GM19452 (cell line): ENCODE data around the gene WNT9B.

Source experiments
- ATAC-seq: cut with Tn5 transposase; IDR thresholded peaks from one replicate; pipeline ENCODE4 v1.9.1; 2021; ENCODE audit not compliant: unreplicated experiment

Gene WNT9B

DNA sequence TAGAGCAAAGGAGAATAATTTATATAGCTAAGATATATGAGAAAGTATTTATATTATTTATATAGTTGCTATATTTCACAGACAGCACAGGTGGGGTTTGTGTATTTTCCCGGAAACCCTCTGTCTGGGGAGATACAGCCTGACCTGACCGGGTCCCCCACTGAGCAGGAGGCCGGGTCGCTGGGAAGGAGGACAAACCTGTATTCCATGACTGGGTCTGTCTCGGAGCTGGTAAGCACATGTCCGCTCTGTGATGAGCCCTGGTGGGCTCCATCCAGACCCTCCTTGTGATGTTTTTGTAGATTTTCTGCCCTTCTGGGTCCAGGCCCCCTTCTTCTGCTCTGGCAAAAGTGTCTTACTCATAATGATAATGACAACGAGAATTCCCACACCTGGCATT, 27.7 kb downstream of the WNT9B start:
- no peak for ATAC-seq

DNA sequence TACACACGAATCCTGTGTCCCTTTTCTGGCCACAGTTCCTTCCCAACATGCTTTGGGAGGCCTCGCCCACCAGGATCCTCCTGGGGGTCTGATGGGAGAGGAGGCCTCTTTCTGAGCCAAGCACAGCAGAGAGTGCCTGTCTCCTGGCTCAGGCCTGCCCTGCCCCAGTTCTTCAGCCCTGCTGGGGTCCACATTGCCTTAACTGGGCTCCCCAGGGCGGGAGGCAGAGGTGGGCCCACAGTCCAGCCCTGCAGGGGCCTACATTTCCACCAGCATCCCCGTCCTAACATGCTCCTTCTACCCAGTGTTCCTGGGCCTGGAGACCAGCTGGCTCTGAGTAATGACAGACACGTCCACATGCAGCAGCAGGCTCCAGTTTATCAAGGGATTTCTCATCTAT, 29.6 kb downstream of the WNT9B start:
- no peak for ATAC-seq

DNA sequence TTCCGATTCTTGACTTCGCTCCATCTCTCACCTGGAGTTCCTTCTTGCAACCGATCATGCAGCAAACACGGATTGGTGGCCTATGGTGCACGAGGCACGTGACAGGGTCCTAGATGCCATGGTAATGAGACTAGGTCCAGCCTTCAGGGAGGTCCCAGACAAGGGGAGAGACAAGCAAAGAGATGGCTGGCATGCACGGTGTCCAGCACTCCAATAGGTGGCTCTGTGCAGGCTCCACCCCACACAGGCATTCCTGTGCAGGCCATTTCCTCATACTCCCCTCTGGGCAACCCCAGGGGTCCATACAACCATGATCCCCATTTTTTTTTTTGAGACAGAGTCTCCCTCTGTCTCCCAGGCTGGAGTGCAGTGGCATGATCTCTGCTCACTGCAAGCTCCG, 31.3 kb downstream of the WNT9B start:
- ATAC-seq: no peak

DNA sequence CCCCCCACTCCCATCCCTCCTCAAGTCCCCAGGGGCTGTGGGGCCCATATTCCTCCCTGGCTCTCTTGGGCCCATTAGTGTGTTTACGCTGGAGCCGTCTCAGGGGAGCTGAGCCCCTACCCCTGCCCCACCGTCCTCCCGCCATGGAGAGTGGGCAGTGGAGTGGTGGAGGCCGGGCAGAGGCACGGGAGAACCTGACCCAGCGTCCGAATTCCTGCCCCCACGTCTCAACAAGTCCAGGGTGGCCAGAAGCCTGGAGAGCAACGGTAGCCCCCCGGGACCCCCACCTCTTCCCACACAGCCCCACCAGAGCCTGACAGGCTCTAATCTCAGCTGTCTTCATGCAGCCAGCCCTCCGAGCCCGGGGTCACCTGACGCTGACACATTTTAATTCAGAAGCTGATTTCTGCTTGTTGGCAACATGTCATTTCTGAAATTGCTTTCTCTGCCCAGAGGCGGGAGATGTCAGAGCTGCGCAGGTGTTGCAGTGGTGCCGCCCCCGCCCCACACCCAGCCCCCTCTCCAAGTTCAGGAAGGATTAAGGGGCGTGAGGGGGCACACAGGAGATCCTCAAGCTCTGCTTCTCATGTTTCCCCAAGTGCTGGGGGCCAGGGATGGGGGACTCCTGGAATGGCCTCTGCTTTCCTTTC, 32.6 kb downstream of the WNT9B start:
- ATAC-seq: no peak

DNA sequence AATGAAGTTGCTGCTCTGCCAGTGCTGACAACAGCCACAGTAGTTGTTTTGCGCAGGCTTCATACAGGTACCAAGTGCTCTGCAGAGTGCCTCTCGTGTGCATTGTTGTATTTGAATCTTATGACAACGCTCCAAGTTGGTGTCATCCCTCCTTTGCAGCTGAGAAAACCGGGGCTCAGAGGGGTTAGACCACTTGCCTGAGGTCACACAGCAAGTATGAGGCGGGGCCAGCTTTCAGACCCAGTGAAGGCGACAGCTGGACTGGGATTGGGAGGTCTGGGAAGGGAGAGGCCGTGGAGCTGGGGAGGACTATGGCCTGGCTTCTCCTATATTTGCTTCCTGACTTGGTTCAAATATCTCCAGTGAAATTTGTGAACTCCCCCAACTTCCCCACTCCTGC, 33.2 kb downstream of the WNT9B start:
- ATAC-seq: no peak

DNA sequence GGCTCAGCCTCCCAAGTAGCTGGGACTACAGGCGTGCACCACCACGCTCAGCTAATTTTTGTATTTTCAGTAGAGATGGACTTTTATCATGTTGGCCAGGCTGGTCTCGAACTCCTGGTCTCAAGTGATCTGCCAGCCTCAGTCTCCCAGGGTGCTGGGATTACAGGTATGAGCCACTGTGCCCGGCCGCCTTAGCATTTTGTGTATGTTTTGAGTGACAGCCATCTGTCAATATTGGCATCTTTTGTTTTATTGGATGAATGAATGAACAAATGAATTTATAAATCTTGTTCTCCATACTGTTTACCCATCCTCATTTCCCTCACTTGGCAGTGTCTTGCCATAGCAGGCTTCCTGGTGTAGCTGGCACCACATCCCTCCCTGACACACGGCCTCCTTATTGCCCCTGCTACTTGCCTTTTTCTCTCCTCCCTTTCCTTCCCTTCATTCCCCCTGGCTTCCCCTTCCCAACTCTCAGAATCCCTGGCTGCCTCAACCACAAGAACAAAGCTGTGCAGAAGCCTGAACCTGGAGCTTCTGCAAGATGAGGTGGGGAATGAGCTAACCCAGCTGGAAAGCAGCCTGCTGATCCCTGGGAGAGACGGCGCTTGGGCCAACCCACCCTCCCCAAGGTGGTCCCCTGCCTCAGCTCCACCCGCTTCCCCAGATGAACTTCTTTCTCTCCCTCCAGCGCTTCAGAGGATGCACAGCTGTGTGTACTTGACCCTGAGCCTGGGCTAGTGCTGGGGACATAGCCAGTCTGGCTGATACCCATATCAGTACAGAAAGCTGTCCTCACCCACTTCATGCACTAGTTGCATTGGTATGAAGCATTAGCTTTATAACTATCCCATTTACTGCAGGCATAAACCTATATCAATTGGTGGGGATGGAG, 34.3 kb downstream of the WNT9B start:
- no peak for ATAC-seq

DNA sequence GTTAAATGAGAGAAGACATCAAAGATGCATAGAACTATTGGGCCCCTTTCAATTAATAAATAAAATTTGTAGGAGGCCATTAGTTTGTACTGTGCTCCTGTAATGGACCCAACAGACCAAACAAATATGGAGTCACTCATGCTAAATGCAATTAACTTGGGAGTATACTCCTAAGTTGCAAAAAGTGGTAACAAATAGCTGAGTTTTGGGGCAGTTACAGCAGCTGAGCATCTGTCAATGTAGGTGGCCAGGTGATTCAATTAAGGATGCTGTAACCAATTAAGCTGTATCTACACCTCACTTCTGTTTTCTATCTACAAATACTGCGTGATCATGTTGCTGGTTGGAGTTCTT, 34.9 kb downstream of the WNT9B start:
- no peak for ATAC-seq

DNA sequence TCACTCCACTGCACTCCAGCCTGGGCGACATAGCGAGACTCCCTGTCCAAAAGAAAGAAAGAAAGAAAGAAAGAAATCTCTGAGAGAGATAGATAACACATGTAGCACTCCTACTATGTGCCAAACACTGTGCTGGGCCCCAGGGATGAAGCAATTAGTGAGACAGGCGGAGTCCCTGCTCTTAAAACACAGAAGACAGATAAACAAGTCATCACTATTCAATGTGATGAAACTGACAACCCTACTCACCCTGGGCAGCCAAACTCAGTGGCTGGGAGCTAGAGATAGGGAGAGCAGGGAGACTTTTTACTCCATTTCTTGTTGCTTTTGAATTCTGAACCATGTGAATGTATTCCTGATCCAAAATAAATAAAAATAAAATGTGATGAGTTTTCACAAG, 36.3 kb downstream of the WNT9B start:
- no peak for ATAC-seq

DNA sequence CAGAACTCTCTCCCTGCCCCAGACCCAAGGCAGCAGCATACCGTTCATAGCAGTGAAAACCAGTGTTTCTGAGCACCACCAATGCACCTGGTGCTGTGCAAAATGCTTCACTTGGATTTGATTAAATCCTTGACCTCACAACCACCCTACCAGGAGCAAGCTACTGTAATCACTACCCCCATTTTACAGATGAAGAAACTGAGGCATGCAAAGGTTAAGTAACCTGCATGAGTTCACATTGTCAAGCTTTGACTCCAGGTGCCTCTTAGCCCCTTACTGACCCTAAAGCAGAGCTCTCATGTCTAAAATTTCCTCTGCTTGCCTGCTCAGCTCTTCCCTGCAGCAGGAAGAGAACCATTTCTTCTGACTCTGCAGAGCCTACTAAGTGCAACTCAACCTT, 37.3 kb downstream of the WNT9B start:
- ATAC-seq: no peak

DNA sequence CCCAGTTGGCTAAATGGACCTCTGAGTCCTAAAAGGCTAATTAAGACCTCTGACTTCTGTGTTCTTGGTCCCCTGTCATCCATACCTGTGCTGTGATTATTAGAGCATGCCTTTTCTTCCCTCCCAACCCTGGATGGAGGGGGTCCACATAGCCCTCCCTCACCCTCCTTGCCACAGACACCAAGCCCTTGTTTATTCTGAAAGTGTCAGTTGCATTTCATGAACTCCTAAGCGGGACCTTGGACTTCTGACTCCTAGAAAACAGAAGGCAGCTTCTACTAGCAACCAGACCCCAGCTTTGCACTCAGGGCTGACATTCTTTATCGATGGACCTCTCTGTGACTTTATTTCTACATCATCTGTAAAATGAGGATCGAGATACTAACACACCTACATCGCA, 38.1 kb downstream of the WNT9B start:
- no peak for ATAC-seq

DNA sequence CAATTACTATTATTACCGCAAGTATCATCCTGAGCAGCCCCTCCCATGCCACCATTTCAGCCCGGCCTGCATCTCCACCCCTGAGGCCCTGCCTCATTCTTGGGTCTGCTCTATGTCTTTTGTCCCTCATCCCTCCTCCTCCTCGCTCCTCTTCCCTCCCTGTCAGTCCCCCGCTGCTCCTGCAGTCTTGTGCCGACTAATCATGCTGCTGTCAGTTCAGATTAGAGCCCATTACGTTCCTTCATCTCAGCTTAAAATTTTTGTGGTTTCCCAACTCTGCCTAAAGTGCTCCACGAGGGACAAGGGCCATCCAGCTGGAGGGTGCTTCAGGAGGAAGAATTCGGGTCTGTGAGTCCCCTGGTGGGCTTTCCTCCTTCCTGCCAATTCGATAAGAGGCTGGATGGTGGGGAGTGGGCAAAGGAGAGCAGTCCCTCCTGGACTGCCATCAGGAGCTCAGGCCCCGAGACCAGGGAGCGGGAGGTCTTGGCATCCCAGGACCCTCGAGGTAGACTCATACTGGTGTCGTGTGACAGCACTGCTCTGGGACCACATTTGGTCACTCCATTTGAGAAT, 38.7 kb downstream of the WNT9B start:
- no peak for ATAC-seq

DNA sequence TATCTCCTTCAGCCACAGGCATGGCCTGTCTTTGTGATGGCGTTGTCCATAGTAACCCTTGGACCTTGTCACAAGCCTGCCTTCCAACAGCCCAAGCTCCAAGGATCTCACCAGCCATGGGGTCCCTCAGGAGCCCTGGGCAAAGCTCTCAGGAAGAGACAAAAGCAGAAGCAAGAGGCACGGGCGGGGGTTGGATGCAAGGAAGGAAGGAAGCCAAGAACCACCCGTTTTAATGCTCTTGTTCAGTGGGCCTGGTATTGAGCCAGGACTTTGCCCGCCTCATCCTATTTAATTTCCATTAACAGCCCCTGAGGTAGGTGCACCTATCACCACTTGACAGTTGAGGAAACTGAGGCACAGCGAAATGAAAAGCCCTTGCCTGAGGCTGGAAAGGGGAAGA, 39.3 kb downstream of the WNT9B start:
- ATAC-seq: no peak

DNA sequence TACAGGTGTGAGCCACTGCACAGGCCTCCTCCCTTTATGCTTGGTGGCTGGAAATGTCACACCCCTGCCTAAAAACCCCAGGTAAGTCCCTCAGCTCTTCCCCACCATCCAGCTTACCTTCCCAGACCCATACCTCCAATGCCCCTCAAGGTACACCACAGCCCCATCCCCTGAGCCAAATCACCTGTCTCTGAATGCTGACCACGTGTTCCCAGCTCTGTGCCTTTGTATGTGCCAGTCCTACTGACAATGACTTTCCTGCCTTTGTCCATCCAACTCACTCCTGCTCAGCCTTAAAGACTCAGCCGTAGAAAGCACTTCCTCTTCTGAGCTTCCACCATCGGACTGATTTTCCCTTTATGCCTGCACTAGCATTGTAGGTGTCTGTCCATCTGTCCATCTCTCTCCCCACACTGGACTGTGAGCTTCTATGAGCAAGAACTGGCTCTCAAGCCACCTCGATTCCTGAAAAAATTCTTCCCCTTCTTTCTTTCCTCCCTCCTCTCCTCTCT, 40.9 kb downstream of the WNT9B start:
- ATAC-seq: no peak

DNA sequence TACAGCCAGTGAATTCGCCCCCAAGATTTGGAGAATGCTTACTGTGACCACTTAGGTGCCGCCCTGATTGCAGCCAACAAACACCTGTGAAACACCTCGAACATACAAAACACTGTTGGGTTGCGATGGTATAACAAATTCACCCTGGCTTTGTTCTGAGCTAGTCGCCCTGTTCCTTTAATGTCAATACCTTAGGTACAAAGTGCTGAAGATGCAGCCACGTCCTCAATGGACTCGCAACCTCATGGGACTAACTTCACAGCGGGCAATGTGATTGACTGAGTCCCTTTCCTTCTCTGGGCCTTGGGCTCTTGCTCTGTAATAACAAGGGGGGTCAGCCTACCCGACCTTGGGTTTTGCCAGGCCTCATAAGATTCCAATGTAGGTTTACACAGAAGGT, 42.6 kb downstream of the WNT9B start:
- ATAC-seq: no peak

DNA sequence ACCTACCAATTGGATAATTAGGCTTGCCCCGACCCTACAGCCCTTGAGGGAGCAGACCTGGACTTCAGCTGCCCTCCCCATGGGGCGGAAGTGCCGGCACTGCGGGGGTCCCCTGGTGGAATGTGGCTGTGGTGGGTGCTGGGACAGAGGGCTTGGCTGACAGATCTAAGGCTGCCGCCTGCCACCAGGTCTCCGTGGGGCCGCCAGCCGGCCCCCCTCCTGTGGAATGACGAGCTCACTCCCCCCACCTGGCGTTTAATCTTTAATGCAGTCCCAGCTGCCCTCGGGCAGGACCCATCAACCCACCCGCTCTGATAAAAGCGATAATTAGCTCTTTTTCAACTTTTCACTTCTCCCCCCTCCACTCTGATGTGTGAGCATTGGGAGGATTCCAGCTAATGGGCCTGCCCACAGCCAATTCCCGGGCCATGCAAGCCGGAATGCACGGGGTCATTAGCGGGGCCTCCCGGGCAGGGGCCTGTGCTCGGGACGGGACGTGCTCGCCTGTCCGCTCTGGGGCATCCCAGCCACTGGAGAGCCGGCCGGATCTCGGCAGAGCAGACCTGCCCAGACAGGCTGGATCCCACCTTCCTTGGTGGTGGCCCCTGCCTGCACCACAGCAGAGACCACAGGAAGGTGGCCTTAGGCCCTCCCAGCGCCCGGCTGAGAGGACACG, 43.2 kb downstream of the WNT9B start:
- no peak for ATAC-seq

DNA sequence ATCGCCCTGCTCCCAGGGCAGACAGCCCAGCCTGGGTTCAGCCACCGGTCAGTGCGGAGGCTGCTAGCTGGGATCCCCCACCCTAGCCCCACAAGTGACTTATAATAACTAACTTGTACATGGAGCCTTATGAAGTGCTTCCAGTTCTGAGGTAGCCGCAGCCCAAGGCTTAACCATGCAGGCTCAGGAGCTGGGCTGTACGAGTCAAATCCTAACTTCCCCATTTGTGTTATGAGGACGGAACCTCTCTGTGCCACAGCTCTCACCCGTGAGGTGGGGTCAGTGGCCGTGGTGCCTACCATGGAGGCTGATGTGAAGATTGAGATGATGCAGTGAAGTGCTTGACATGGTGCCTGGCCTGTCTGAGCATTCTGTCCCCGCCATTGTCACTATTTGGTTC, 43.8 kb downstream of the WNT9B start:
- no peak for ATAC-seq

DNA sequence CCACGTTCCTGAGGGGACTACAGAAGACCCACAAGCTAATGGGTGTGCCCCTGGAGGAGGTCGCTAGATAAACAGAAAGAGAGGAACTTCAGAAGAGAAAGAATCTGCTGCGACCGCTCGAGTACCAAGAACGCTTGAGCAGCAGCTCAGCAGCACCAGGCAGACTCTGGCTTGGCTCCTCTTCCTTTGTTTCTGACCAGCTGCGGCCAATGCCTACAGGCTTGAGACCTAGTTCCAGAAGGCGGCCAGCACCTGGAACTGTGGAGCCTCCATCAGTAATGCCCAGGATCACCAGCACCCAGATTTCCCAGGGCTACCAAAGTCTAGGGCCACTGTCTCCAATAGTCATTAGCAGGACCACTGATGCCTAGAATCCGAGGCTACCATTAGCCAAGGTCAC, 45.6 kb downstream of the WNT9B start:
- no peak for ATAC-seq

DNA sequence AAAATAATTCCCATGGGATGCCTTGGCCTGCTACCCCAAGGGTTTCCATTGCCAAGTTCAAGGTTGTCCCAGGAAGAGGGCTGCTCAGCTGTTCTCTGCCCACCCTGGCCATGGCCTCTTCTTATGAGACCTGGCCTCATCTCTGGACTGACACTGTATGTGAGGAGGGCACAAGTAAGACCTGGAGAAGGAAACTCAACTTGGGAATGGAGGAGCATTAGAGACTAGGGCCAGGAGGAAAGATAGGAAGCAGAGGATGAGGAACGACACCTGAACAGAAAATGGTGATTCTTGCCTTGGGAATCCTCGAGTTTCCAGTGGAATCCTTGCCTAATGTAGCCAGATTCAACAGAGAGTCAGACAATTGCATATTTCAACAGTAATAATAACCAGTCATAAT, 47.0 kb downstream of the WNT9B start:
- no peak for ATAC-seq

DNA sequence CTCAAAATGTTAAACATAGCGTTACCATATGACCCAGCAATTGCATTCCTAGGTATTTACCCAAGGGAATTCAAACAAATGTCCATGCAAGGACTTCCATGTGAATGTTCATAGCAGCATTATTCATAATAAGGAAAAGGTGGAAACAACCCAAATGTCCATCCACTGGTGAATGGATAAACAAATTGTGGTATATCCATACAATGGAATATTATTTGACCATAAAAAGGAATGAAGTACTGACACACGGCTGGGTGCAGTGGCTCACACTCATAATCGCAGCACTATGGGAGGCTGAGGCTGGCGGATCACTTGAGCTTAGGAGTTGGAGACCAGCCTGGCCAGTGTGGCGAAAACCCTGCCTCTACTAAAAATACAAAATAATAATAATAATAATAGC, 47.5 kb downstream of the WNT9B start:
- no peak for ATAC-seq

DNA sequence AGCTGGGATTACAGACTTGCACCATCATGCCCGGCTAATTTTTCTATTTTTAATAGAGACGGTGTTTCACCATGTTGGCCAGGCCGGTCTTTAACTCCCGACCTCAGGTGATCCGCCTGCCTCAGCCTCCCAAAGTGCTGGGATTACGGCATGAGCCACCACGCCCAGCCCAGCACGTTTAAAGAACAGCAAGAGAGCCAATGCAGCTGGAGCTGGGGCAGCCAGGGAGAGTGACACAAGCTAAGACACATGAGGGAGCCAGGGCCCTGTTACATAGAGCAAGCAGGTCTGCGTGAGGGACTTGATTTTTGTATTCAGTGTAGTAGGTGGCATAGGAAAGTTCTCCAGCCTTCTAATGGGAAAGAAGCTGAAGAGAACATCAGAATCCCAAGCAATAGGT, 49.9 kb downstream of the WNT9B start:
- ATAC-seq: no peak

DNA sequence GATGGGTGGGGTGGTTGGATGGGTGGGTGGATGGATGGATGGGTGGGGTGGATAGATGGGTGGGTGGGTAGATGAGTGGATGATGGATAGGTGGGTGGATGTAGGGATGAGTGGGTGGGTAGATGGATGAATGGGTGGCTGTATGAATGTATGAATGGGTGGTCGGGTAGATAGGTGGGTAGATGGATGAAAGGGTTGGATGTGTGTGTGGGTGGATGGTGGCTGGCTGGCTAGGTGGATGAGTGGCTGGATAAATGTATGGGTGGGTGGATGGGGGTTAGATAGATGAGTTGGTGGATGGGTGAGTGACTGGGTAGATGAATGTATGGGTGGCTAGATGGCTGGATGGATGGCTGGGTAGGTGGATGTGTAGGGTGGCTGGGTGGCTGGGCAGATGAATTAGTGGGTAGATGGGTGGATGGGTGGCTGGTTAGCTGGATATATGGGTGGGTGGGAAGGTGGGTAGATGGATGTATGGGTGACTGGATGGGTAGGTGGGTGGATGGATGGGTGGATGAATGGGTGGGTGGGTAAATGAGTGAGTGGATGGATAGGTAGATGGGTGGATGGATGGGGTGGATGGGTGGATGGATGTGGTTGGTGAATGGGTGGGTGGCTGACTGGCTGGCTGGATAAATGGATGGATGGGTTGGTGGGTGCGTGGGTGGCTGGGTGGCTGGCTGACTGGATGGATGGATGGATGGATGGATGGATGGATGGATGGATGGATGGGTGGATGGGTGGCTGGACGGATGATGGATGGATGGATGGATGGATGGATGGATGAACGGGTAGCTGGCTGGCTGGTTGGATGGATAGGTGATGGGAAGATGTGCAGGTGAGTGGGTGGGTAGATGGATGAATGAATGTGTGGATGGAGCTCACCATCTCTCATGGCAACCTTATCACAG, 52.6 kb downstream of the WNT9B start:
- ATAC-seq: no peak
